ENCODE data around the gene RXRA. TPM values are rescaled to one million over a fixed set of nuclear protein-coding genes. Genes with fewer than 3 reads are reported as not detected.

The RXRA gene
- total RNA-seq, 1 donor = 26.4 TPM

DNA sequence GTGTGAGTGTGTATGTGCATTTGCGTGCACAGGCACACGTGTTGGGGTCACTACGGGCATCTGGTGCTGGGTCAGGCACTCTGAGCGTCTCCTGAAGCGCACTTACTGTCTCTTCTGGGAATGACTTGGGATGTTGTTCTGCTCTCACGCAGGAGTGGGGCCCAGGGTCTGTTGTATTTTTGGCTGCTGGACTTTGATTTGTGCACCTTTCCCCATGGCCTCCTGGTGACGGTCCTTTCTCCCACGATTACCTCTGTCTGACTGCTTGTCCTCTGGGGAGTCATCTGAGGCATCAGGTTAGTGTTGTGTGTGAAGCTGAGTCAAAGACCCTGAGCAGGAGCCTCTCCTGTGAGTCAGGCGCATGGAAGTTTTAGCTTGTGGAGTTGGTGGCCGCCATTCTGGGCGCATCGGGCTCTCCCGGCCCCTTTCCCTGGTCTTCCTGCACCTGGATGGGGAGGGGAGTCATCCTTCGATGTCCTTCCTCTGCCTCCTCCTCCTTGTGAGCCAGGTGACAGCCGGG is 62.1 kb downstream of the RXRA start:
- Histone ChIP-seq H3K4me3 (ENCODE audit: insufficient read depth, low read length) (no peak overlapping the region), H3K4me1 (ENCODE audit: insufficient read depth, low read length) (peaks cover 21% of the 10 kb centered on the region), H4K20me1 (ENCODE audit: insufficient read depth, low read length) (peaks cover 95% of the 10 kb centered on the region), H3K36me3 (ENCODE audit: insufficient read depth, low read length) (no peaks in the 10 kb centered on the region), H3K79me2 (ENCODE audit: insufficient read depth, low read length) (peaks cover 99% of the 10 kb centered on the region), H3K4me2 (ENCODE audit: insufficient read depth, low read length) (no peak overlapping the region), H3K27me3 (ENCODE audit: insufficient read depth, low read length) (no peaks in the 10 kb centered on the region), H2AFZ (ENCODE audit: low read length) (no peak overlapping the region), H3K27ac (ENCODE audit: low read depth, low read length) (no peak overlapping the region), H3K9me3 (ENCODE audit: low read depth, low read length) (no peaks in the 10 kb centered on the region)
- no peak for DNase-seq (ENCODE audit: insufficient read length, low spot score, missing footprints)
- TF ChIP-seq, protein P1, sequence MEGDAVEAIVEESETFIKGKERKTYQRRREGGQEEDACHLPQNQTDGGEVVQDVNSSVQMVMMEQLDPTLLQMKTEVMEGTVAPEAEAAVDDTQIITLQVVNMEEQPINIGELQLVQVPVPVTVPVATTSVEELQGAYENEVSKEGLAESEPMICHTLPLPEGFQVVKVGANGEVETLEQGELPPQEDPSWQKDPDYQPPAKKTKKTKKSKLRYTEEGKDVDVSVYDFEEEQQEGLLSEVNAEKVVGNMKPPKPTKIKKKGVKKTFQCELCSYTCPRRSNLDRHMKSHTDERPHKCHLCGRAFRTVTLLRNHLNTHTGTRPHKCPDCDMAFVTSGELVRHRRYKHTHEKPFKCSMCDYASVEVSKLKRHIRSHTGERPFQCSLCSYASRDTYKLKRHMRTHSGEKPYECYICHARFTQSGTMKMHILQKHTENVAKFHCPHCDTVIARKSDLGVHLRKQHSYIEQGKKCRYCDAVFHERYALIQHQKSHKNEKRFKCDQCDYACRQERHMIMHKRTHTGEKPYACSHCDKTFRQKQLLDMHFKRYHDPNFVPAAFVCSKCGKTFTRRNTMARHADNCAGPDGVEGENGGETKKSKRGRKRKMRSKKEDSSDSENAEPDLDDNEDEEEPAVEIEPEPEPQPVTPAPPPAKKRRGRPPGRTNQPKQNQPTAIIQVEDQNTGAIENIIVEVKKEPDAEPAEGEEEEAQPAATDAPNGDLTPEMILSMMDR (IDR thresholded peaks at IDR 0.05; ENCODE audit: extremely low read depth, low read depth, low read length) = no peak

DNA sequence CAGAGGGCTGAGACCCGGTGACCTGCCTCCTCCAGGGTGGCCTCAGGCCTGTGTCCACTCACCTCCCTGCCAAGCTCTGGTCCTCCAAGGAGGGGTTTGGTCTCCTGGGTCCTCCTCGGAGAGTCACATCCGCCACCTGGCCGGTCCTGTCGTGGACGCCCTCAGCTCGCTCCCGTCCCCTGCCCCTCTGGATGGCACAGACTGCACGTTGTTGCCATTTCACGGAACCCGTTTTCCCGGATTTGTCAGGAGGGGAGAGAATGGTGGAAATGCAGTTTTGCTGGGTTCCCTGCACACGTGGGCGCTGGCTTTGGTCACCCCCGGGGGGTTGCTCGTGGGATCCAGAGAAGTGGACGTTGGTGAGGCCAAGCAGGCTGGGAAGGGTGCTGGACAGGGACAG is 62.7 kb downstream of the RXRA start:
- H3K9me3 ChIP-seq (ENCODE audit: low read depth, low read length) = no peaks in the 10 kb centered on the region
- TF ChIP-seq, protein P1 (IDR thresholded peaks at IDR 0.05; ENCODE audit: extremely low read depth, low read depth, low read length) = no peak
- H3K27me3 ChIP-seq (ENCODE audit: insufficient read depth, low read length) = no peaks in the 10 kb centered on the region
- H3K4me3 ChIP-seq (ENCODE audit: insufficient read depth, low read length) = no peak overlapping the region
- no peaks in the 10 kb centered on the region for H3K36me3 ChIP-seq (ENCODE audit: insufficient read depth, low read length)
- H4K20me1 ChIP-seq (ENCODE audit: insufficient read depth, low read length) = peaks cover 92% of the 10 kb centered on the region
- no peak overlapping the region for H3K4me2 ChIP-seq (ENCODE audit: insufficient read depth, low read length)
- no peak overlapping the region for H3K27ac ChIP-seq (ENCODE audit: low read depth, low read length)
- H3K79me2 ChIP-seq (ENCODE audit: insufficient read depth, low read length) = peaks cover 99% of the 10 kb centered on the region
- DNase-seq (ENCODE audit: insufficient read length, low spot score, missing footprints) = no peak
- no peak overlapping the region for H2AFZ ChIP-seq (ENCODE audit: low read length)
- peaks cover 21% of the 10 kb centered on the region for H3K4me1 ChIP-seq (ENCODE audit: insufficient read depth, low read length)

DNA sequence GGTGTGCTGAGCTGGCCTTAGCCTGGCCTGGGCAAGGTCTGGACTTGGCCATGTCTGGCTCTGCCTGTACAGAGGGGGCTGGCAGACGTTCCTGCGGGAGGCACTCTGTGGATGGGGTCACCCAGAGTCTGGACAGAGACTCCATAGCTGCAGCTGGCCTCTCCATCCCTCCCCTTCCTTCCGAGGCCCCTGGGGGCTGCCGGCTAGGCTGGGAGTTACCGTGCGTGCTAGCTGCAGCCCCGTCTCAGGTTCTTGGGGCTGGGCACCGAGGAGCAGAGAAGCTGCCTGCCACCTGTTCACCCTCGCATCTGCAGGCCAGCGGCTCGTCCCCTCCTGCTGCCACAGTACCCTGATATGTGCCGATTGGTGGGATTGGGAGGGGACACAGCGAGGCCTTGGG is 63.4 kb downstream of the RXRA start:
- Histone ChIP-seq H3K9me3 (ENCODE audit: low read depth, low read length) (no peaks in the 10 kb centered on the region), H2AFZ (ENCODE audit: low read length) (no peak overlapping the region), H3K36me3 (ENCODE audit: insufficient read depth, low read length) (no peaks in the 10 kb centered on the region), H4K20me1 (ENCODE audit: insufficient read depth, low read length) (peaks cover 92% of the 10 kb centered on the region), H3K79me2 (ENCODE audit: insufficient read depth, low read length) (peaks cover 99% of the 10 kb centered on the region), H3K27ac (ENCODE audit: low read depth, low read length) (no peak overlapping the region), H3K4me2 (ENCODE audit: insufficient read depth, low read length) (no peak overlapping the region), H3K4me1 (ENCODE audit: insufficient read depth, low read length) (peaks cover 20% of the 10 kb centered on the region), H3K27me3 (ENCODE audit: insufficient read depth, low read length) (no peaks in the 10 kb centered on the region), H3K4me3 (ENCODE audit: insufficient read depth, low read length) (no peak overlapping the region)
- TF ChIP-seq, protein P1 (IDR thresholded peaks at IDR 0.05; ENCODE audit: extremely low read depth, low read depth, low read length) = no peak
- no peak for DNase-seq (ENCODE audit: insufficient read length, low spot score, missing footprints)

DNA sequence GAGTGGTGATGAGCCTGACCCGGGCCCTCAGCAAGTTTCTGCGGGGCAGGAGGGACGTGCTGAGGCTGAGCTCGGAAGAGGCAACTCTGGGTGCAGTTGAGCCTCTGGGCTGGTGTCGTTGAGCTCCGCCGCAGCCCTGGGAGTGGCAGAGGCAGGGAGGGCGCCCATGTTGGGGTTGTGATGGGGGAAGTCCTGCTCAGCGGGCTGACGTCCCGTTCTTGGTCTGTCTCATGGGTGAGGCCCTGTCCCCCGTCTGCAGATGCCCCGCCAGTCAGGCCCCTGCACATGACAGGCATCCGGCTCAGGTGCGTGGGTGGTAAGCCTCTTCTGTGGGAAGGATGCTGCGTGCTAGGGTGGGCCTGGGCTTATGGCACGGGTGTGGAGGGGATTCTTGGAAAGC is 64.3 kb downstream of the RXRA start:
- peaks cover 99% of the 10 kb centered on the region for H3K79me2 ChIP-seq (ENCODE audit: insufficient read depth, low read length)

More for the DNA sequence above, 64.3 kb downstream of the RXRA start:
- H3K27me3 ChIP-seq (ENCODE audit: insufficient read depth, low read length) = no peaks in the 10 kb centered on the region
- DNase-seq (ENCODE audit: insufficient read length, low spot score, missing footprints) = no peak
- no peak overlapping the region for H2AFZ ChIP-seq (ENCODE audit: low read length)
- peaks cover 13% of the 10 kb centered on the region for H3K4me1 ChIP-seq (ENCODE audit: insufficient read depth, low read length)
- H3K4me3 ChIP-seq (ENCODE audit: insufficient read depth, low read length) = no peak overlapping the region
- H3K9me3 ChIP-seq (ENCODE audit: low read depth, low read length) = no peaks in the 10 kb centered on the region
- peaks cover 92% of the 10 kb centered on the region for H4K20me1 ChIP-seq (ENCODE audit: insufficient read depth, low read length)
- no peak overlapping the region for H3K27ac ChIP-seq (ENCODE audit: low read depth, low read length)
- no peak overlapping the region for H3K4me2 ChIP-seq (ENCODE audit: insufficient read depth, low read length)
- H3K36me3 ChIP-seq (ENCODE audit: insufficient read depth, low read length) = no peaks in the 10 kb centered on the region
- TF ChIP-seq, protein P1 (IDR thresholded peaks at IDR 0.05; ENCODE audit: extremely low read depth, low read depth, low read length) = no peak
